ENCODE data around the gene LTBP1. TPM values are rescaled to one million over a fixed set of nuclear protein-coding genes. Genes with fewer than 3 reads are reported as not detected.
"Not testable (repeated sequence)": the region's sequence is repeated elsewhere in the genome, so short reads cannot be mapped to it uniquely, and the experiment has no call there.

Gene LTBP1
- total RNA-seq, 2 experiments from 2014 or later, result 0.10 to 0.14 TPM

GRCh38 chr2:33344230-33344629 is 397.5 kb downstream of the LTBP1 start:
- no peak for DNase-seq
- no peak overlapping the region for H3K27ac Mint-ChIP-seq
- H3K27me3 Mint-ChIP-seq (ENCODE audit: low read depth), result no peaks in the 10 kb centered on the region
- H3K9me3 Mint-ChIP-seq, result no peaks in the 10 kb centered on the region
- no peaks in the 10 kb centered on the region for H3K36me3 Mint-ChIP-seq (ENCODE audit: low read depth)
- intact Hi-C loops (cut with micrococcal nuclease), result no loop called here
- CTCF ChIA-PET, result no interaction called here
- H3K4me1 Mint-ChIP-seq (ENCODE audit: low read depth), result peaks cover 13% of the 10 kb centered on the region
- no peak overlapping the region for H3K4me3 Mint-ChIP-seq

- H3K9me3 Mint-ChIP-seq, result no peaks in the 10 kb centered on the region
- intact Hi-C loops (cut with micrococcal nuclease), result no loop called here
- no peak for DNase-seq
- CTCF ChIA-PET, result interaction anchor here (1.0 to 1.6 kb wide), 2 partner anchors 24 to 32 kb away, joined by 3 to 5 read pairs; no protein-coding TSS in a partner anchor
- H3K27ac Mint-ChIP-seq, result no peak overlapping the region
- peaks cover 10% of the 10 kb centered on the region for H3K4me1 Mint-ChIP-seq (ENCODE audit: low read depth)
- no peaks in the 10 kb centered on the region for H3K36me3 Mint-ChIP-seq (ENCODE audit: low read depth)
- H3K4me3 Mint-ChIP-seq, result no peak overlapping the region
- no peaks in the 10 kb centered on the region for H3K27me3 Mint-ChIP-seq (ENCODE audit: low read depth)
Measured at GRCh38 chr2:33347856-33348255, 401.1 kb downstream of the LTBP1 start.

- Mint-ChIP-seq H3K4me3 (no peak overlapping the region), H3K27me3 (ENCODE audit: low read depth) (no peaks in the 10 kb centered on the region), H3K36me3 (ENCODE audit: low read depth) (no peaks in the 10 kb centered on the region), H3K4me1 (ENCODE audit: low read depth) (no peaks in the 10 kb centered on the region), H3K9me3 (peaks cover 3% of the 10 kb centered on the region), H3K27ac (no peak overlapping the region)
- CTCF ChIA-PET, result no interaction called here
- no peak for DNase-seq
- intact Hi-C loops (cut with micrococcal nuclease), result no loop called here
Measured at GRCh38 chr2:33350632-33351031, 403.9 kb downstream of the LTBP1 start.

- no peak for DNase-seq
- Mint-ChIP-seq H3K4me1 (ENCODE audit: low read depth) (no peaks in the 10 kb centered on the region), H3K36me3 (ENCODE audit: low read depth) (peaks cover 5% of the 10 kb centered on the region), H3K27ac (no peak overlapping the region), H3K9me3 (peaks cover 11% of the 10 kb centered on the region), H3K27me3 (ENCODE audit: low read depth) (no peaks in the 10 kb centered on the region), H3K4me3 (no peak overlapping the region)
- intact Hi-C loops (cut with micrococcal nuclease), result no loop called here
- CTCF ChIA-PET, result interaction anchor here (0.6 to 0.9 kb wide), 2 partner anchors 20 to 29 kb away, joined by 4 read pairs; no protein-coding TSS in a partner anchor
Measured at GRCh38 chr2:33351781-33352180, 405.0 kb downstream of the LTBP1 start.

GRCh38 chr2:33354981-33355380 is 408.2 kb downstream of the LTBP1 start:
- H3K4me3 Mint-ChIP-seq, result no peak overlapping the region
- no peaks in the 10 kb centered on the region for H3K4me1 Mint-ChIP-seq (ENCODE audit: low read depth)
- H3K36me3 Mint-ChIP-seq (ENCODE audit: low read depth), result peaks cover 5% of the 10 kb centered on the region
- H3K9me3 Mint-ChIP-seq, result peaks cover 13% of the 10 kb centered on the region
- DNase-seq, result no peak
- intact Hi-C loops (cut with micrococcal nuclease), result no loop called here
- no peaks in the 10 kb centered on the region for H3K27me3 Mint-ChIP-seq (ENCODE audit: low read depth)
- H3K27ac Mint-ChIP-seq, result no peak overlapping the region
- CTCF ChIA-PET, result no interaction called here

DNA sequence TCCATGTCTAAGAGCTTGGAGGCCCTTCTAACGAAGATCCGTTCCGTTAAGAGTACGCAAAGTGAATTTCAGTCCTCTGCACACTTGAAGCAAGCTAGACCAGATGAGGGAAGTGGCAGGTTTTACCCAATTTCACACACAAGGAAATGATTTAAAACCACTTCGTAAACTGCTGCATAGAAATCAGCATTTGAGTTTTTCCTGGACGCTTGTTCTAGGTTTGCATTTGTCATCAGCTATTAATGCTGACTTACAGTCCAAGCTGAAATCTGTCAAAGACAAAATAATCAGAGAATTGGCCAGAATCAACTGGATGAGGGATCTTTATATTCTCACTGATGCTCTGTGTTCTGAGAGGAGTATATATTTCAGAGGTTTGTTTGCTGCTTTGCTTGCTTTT is 412.1 kb downstream of the LTBP1 start:
- no peak overlapping the region for H3K27ac Mint-ChIP-seq
- no peak overlapping the region for H3K4me3 Mint-ChIP-seq
- peaks cover 13% of the 10 kb centered on the region for H3K9me3 Mint-ChIP-seq
- DNase-seq, result no peak
- H3K27me3 Mint-ChIP-seq (ENCODE audit: low read depth), result no peaks in the 10 kb centered on the region
- H3K36me3 Mint-ChIP-seq (ENCODE audit: low read depth), result peaks cover 5% of the 10 kb centered on the region
- CTCF ChIA-PET, result interaction anchor here (0.9 kb wide), 1 partner anchor 225 kb away, joined by 3 read pairs; no protein-coding TSS in a partner anchor
- no peaks in the 10 kb centered on the region for H3K4me1 Mint-ChIP-seq (ENCODE audit: low read depth)
- intact Hi-C loops (cut with micrococcal nuclease), result no loop called here

DNA sequence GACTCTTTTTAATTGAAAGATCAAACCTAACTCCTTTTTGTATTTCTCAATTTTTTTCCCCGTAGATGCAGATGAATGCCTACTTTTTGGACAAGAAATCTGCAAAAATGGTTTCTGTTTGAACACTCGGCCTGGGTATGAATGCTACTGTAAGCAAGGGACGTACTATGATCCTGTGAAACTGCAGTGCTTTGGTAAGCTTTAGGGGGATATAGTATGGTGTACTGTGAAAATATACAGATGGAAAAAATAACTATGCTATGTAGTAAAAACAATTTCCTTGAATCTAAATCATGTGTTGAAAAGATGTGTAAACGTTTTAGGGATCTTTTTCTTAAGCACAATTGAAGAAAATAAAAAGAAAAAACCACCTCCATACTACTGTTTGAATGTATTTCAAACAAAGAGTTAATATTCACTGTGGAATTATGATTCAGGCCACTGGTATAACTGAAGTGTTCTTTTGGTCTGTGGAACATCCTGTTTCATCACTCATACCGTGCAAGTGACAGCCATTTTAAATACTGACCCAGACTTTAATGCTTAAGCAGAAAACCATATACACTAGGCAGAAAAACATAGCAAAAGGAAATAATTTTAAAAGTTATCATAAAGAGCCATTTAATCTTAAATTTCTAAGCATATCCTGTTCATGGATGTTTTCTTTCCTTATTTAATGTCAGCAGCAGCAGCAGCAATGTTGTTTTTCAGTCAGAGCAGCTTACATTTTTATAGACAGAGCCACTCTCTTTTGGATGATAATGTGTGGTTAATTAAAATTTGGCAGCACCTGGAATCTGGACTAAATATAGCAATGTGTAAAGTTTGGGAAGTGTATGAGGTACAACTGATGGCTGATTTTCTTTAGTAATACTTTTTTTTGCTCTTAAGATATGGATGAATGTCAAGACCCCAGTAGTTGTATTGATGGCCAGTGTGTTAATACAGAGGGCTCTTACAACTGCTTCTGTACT is 416.9 kb downstream of the LTBP1 start:
- DNase-seq, result no peak
- H3K4me1 Mint-ChIP-seq (ENCODE audit: low read depth), result no peaks in the 10 kb centered on the region
- no peaks in the 10 kb centered on the region for H3K9me3 Mint-ChIP-seq
- H3K36me3 Mint-ChIP-seq (ENCODE audit: low read depth), result no peaks in the 10 kb centered on the region
- no peak overlapping the region for H3K27ac Mint-ChIP-seq
- intact Hi-C loops (cut with micrococcal nuclease), result no loop called here
- peaks cover 2% of the 10 kb centered on the region for H3K27me3 Mint-ChIP-seq (ENCODE audit: low read depth)
- no peak overlapping the region for H3K4me3 Mint-ChIP-seq
- CTCF ChIA-PET, result no interaction called here

DNA sequence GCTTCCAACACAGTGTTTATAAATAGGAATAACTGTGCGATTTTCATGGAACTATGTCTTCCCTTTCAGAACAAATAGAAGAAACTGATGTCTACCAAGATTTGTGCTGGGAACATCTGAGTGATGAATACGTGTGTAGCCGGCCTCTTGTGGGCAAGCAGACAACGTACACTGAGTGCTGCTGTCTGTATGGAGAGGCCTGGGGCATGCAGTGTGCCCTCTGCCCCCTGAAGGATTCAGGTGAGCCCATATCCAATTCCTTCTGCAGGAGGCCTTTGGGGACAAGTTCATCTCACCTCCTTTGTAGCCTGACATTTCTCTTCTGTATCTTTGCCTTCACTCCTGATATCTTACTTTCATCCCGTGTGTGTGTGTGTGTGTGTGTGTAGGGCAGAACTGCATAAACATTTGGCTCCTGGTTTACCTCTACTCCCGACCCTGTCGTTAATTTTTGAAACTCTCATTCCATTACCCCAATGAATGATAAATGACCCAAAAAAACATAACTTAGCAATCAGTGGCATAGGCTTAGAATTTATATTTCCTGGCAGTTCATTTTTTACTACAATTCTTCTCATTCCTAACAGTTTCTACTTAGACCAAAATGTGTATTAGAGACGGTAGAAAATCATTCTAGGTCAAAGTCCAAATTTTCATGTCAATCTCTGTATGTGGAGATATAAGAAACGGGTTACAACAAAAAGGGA is 418.7 kb downstream of the LTBP1 start:
- Mint-ChIP-seq H3K4me3 (no peak overlapping the region), H3K4me1 (ENCODE audit: low read depth) (no peaks in the 10 kb centered on the region), H3K9me3 (no peaks in the 10 kb centered on the region), H3K36me3 (ENCODE audit: low read depth) (no peaks in the 10 kb centered on the region), H3K27me3 (ENCODE audit: low read depth) (peaks cover 2% of the 10 kb centered on the region), H3K27ac (no peak overlapping the region)
- DNase-seq, result no peak
- intact Hi-C loops (cut with micrococcal nuclease), result no loop called here
- CTCF ChIA-PET, result no interaction called here

DNA sequence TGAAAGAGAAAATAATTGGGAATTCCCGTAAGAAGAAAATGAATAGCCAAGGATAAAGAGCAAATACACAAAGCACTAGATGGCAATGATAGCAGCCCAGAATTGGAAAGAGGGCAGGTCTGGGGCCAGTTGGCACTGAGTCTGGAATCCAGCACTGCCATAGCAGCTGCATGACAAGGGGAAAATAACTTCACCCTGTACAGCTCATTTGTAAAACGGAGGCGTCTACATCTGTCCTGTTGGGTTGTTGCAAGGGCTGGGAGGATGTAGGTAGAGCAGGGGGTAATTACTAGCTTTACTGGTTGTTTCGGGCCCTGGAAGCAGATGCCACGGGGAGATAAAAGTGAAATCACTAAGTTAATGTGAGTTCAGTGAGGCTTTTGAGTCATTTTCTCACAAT is 419.7 kb downstream of the LTBP1 start:
- no peaks in the 10 kb centered on the region for H3K36me3 Mint-ChIP-seq (ENCODE audit: low read depth)
- H3K27ac Mint-ChIP-seq, result no peak overlapping the region
- intact Hi-C loops (cut with micrococcal nuclease), result no loop called here
- H3K4me1 Mint-ChIP-seq (ENCODE audit: low read depth), result no peaks in the 10 kb centered on the region
- no peak for DNase-seq
- H3K9me3 Mint-ChIP-seq, result no peaks in the 10 kb centered on the region
- H3K27me3 Mint-ChIP-seq (ENCODE audit: low read depth), result peaks cover 2% of the 10 kb centered on the region
- H3K4me3 Mint-ChIP-seq, result no peak overlapping the region
- CTCF ChIA-PET, result no interaction called here

DNA sequence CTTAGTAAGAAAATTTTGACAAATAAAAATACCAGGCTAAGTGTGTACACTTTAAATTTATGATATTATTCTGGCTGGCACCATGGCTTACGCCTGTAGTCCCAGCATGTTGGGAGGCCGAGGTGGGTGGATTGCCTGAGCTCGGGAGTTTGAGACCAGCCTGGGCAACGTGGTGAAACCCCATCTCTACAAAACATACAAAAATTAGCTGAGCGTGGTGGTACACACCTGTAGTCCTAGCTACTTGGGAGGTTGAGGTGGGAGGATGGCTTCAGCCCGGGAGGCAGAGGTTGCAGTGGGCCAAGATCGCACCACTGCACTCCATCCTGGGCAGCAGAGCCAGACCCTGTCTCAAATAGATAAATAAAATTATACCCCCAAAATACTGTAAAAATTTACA is 421.8 kb downstream of the LTBP1 start:
- H3K27ac Mint-ChIP-seq; H3K4me1 Mint-ChIP-seq (ENCODE audit: low read depth); H3K9me3 Mint-ChIP-seq; DNase-seq; H3K4me3 Mint-ChIP-seq; intact Hi-C loops (cut with micrococcal nuclease); H3K27me3 Mint-ChIP-seq (ENCODE audit: low read depth); H3K36me3 Mint-ChIP-seq (ENCODE audit: low read depth): not testable (repeated sequence)
- CTCF ChIA-PET, result interaction anchor here (1.1 kb wide), 1 partner anchor 160 kb away, joined by 3 read pairs; no protein-coding TSS in a partner anchor

GRCh38 chr2:33369191-33369590 is 422.4 kb downstream of the LTBP1 start:
- Mint-ChIP-seq H3K9me3 (no peaks in the 10 kb centered on the region), H3K27ac (no peak overlapping the region), H3K4me3 (no peak overlapping the region), H3K36me3 (ENCODE audit: low read depth) (no peaks in the 10 kb centered on the region), H3K4me1 (ENCODE audit: low read depth) (no peaks in the 10 kb centered on the region), H3K27me3 (ENCODE audit: low read depth) (peaks cover 2% of the 10 kb centered on the region)
- intact Hi-C loops (cut with micrococcal nuclease), result no loop called here
- no peak for DNase-seq
- CTCF ChIA-PET, result interaction anchor here (1.1 kb wide), 1 partner anchor 161 kb away, joined by 3 read pairs; no protein-coding TSS in a partner anchor

GRCh38 chr2:33370636-33371265 is 424.0 kb downstream of the LTBP1 start:
- CTCF ChIA-PET, result no interaction called here
- H3K27ac Mint-ChIP-seq, result no peak overlapping the region
- no peaks in the 10 kb centered on the region for H3K4me1 Mint-ChIP-seq (ENCODE audit: low read depth)
- no peaks in the 10 kb centered on the region for H3K9me3 Mint-ChIP-seq
- no peak for DNase-seq
- no peak overlapping the region for H3K4me3 Mint-ChIP-seq
- no peaks in the 10 kb centered on the region for H3K36me3 Mint-ChIP-seq (ENCODE audit: low read depth)
- intact Hi-C loops (cut with micrococcal nuclease), result loop anchor here (5.0 kb wide), 2 partner anchors 598 to 818 kb away; no protein-coding TSS in a partner anchor
- no peaks in the 10 kb centered on the region for H3K27me3 Mint-ChIP-seq (ENCODE audit: low read depth)

Data from activated naive CD4-positive, alpha-beta T cell treated with anti-CD3 and anti-CD28 coated beads for 36 hours (primary cell).